ENCODE data around the gene PARD3B. TPM values are rescaled to one million over a fixed set of nuclear protein-coding genes. Genes with fewer than 3 reads are reported as not detected.

Gene PARD3B
- total and polyA plus RNA-seq, 8 donors: 1.8 to 42.6 (median 15.1) TPM

DNA sequence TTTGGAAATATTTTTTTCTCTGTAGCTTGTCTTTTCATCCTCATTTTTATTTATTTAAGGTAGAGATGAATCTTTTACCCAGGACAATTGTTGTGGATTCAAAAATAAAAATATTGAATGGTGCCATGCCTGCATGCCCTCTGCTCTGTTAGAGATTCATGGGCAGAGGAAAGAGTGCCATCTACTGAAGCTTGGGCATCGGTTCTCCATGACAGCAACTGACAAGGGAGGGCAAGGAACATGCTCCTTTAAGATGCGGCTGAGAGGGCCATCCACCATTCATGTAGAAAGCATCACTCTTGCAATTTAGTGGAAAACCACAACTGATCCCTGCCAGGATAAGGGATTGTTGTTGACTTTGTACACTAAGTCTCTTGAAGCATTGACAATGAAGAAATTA lies 79.9 kb downstream of the PARD3B start:
- H3K27ac ChIP-seq: no peak overlapping the region
- H3K36me3 ChIP-seq: no peaks in the 10 kb centered on the region
- intact Hi-C loops (cut with DNase I; ENCODE audit: low total_unique reads): no loop called here
- DNase-seq: peak in 1 of 2 donors; percentile 35
- WGBS, 5 donors: 72 to 89% (median 81%) methylated on average over 2 of the region's 2 CpGs
- TF ChIP-seq, protein P1, sequence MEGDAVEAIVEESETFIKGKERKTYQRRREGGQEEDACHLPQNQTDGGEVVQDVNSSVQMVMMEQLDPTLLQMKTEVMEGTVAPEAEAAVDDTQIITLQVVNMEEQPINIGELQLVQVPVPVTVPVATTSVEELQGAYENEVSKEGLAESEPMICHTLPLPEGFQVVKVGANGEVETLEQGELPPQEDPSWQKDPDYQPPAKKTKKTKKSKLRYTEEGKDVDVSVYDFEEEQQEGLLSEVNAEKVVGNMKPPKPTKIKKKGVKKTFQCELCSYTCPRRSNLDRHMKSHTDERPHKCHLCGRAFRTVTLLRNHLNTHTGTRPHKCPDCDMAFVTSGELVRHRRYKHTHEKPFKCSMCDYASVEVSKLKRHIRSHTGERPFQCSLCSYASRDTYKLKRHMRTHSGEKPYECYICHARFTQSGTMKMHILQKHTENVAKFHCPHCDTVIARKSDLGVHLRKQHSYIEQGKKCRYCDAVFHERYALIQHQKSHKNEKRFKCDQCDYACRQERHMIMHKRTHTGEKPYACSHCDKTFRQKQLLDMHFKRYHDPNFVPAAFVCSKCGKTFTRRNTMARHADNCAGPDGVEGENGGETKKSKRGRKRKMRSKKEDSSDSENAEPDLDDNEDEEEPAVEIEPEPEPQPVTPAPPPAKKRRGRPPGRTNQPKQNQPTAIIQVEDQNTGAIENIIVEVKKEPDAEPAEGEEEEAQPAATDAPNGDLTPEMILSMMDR (IDR thresholded peaks at IDR 0.05): no peak
- TF ChIP-seq POLR2AphosphoS5 (IDR thresholded peaks at IDR 0.05): no peak
- H3K27me3 ChIP-seq: no peaks in the 10 kb centered on the region
- H3K9me3 ChIP-seq: no peaks in the 10 kb centered on the region
- no peak overlapping the region for H3K4me3 ChIP-seq
- H3K4me1 ChIP-seq: peaks cover 0 to 10% (median 0%) of the 10 kb centered on the region in 4 donors

DNA sequence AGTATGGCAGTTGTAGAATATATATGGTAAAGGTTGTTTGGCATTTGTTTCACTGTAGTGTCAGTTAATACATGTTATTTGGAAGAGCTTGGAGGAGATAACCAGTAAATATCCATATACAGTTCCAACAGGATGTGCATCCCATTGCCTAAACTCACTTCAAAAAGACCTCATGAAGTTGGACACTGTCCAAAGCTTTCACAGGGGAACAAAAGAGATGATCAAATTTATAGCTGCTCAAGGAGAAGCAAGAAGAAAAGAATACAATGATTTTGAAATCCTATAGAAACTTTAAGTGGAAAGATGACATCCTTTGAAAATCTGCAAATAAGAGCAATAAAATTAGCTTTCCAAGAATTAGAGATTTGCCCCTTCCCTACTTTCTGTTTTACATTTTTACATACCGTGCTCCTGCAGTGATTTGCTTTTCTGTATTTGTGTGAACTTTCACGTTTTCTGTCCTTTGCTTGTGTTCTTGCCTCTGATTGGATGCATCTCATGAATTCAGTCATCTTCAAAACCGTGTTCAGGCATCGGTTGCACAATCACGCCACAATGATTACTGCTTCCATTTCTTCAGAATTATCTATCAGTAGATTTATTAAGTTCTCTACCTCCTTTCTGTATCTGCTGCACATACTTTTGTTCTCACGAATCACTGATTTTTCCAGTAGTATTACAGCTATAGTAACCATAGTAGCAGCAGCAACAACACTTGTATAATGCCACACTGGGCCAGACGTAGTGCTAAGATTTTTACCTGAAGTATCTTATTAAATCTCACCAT lies 83.8 kb downstream of the PARD3B start:
- WGBS, 5 donors: 77 to 93% (median 86%) methylated on average over 7 of the region's 7 CpGs
- intact Hi-C loops (cut with DNase I; ENCODE audit: low total_unique reads): no loop called here

DNA sequence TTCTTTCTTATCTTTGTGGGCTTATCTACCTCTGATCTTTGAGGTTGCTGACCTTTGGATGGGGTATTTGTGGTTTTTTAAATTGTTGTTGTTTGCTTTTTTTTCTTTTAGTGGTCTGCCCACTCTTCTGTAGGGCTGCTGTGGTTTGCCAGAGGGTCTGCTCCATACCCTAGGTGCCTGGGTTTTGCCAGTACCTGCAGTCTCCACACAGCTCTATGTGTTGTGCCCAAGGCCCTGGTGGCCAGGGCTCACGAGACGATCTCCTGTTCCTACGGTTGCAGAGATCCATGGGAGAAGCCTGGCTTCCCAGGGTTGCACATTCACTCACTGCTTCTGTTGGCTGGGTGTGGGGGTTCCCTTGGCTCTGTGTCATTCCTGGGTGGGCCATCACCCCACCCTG lies 87.1 kb downstream of the PARD3B start:
- Histone ChIP-seq H3K4me1 (peaks cover 0 to 5% (median 0%) of the 10 kb centered on the region in 4 donors), H3K9me3 (no peaks in the 10 kb centered on the region), H3K36me3 (no peaks in the 10 kb centered on the region), H3K4me3 (no peak overlapping the region), H3K27ac (no peak overlapping the region), H3K27me3 (no peaks in the 10 kb centered on the region)
- TF ChIP-seq EP300 (IDR thresholded peaks at IDR 0.05) (no peak), POLR2A (IDR thresholded peaks at IDR 0.05) (no peak), POLR2AphosphoS5 (IDR thresholded peaks at IDR 0.05) (no peak)
- TF ChIP-seq, protein P1 (IDR thresholded peaks at IDR 0.05): no peak
- no peak for DNase-seq
- WGBS, 5 donors: 86 to 100% (median 98%) methylated on average over 2 to 3 of the region's 3 CpGs
- intact Hi-C loops (cut with DNase I; ENCODE audit: low total_unique reads): no loop called here

More for the DNA sequence above, 83.8 kb downstream of the PARD3B start:
- H3K4me1 ChIP-seq: peaks cover 0 to 6% (median 0%) of the 10 kb centered on the region in 4 donors
- H3K36me3 ChIP-seq: no peaks in the 10 kb centered on the region
- TF ChIP-seq POLR2AphosphoS5 (IDR thresholded peaks at IDR 0.05): no peak
- no peak for TF ChIP-seq POLR2A (IDR thresholded peaks at IDR 0.05)
- TF ChIP-seq, protein P1 (IDR thresholded peaks at IDR 0.05): no peak
- H3K27ac ChIP-seq: no peak overlapping the region
- H3K27me3 ChIP-seq: no peaks in the 10 kb centered on the region
- no peak overlapping the region for H3K4me3 ChIP-seq
- peak in 1 of 2 donors; percentile 24 for DNase-seq
- H3K9me3 ChIP-seq: no peaks in the 10 kb centered on the region

DNA sequence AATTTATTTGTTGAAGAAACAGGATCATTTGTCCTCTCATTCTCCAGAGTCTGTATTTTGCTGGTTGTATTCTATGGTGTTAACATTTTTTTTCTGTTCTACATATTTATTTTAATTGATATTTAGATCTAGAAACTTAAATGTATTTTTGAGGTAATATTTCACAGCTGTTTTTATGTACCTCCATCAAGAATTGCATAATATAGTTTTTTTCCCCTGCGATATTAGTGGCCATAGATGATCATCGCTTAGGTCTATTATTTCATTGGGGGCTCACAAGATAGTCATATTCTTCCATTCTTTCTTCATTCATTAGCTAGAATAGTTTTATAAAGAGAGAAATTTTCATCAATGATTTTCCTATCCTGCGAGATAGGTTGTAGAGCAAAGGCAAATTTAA lies 89.3 kb downstream of the PARD3B start:
- no peak for TF ChIP-seq POLR2A (IDR thresholded peaks at IDR 0.05)
- TF ChIP-seq, protein P1 (IDR thresholded peaks at IDR 0.05): no peak
- TF ChIP-seq EP300 (IDR thresholded peaks at IDR 0.05): no peak
- TF ChIP-seq POLR2AphosphoS5 (IDR thresholded peaks at IDR 0.05): no peak
- WGBS, 5 donors: 97 to 100% (median 97%) methylated on average over 3 of the region's 3 CpGs
- Histone ChIP-seq H3K36me3 (no peaks in the 10 kb centered on the region), H3K4me1 (no peaks in the 10 kb centered on the region), H3K27me3 (no peaks in the 10 kb centered on the region), H3K27ac (no peak overlapping the region), H3K4me3 (no peak overlapping the region), H3K9me3 (no peaks in the 10 kb centered on the region)
- intact Hi-C loops (cut with DNase I; ENCODE audit: low total_unique reads): no loop called here
- no peak for DNase-seq

Data from stomach (tissue), 9 donors.